IMR-90 (cell line): ENCODE data around the gene TENM4. TPM values are rescaled to one million over a fixed set of nuclear protein-coding genes. Genes with fewer than 3 reads are reported as not detected.

Source experiments
- ATAC-seq: fragments of 200-7000 bp; cut with Tn5 transposase; 2 replicates; pipeline ENCODE4 v1.9.1; 2020; ENCODE audit warnings: low read depth, mild to moderate bottlenecking, moderate library complexity
- BruUV-seq: library from RNA; stranded (reverse); fragments of 400-500 nt; replicated peaks from 2 replicates; lab custom pipeline; 2021; lab: Mats Ljungman, UMichigan
- CTCF ChIA-PET: fragments of 300-600 bp; formaldehyde crosslinking; extraction: SDS; loops from one replicate; lab custom pipeline; 2021; ENCODE audit warnings: antibody characterized with exemption; lab: Yijun Ruan, JAX
- POLR2A ChIA-PET: fragments of 300-600 bp; sonication (Branson Sonifier 250); formaldehyde crosslinking; loops from one replicate; lab custom pipeline; 2022; ENCODE audit warnings: antibody characterized with exemption; ENCODE audit not compliant: unreplicated experiment; lab: Charles Lee
- DNase-seq: peaks from one replicate; pipeline ENCODE4 v3.0.0; 2013
- H2AFZ ChIP-seq: replicated peaks from 2 replicates; pipeline ENCODE3; 2013; ENCODE audit warnings: low read length, mild to moderate bottlenecking; ENCODE audit not compliant: poor library complexity
- H2AK5ac ChIP-seq: 2 replicates; pipeline ENCODE4 v1.6.1; 2013; ENCODE audit warnings: low read depth, low read length, inconsistent platforms
- H2AK9ac ChIP-seq: replicated peaks from 2 replicates; pipeline ENCODE3; 2013; ENCODE audit warnings: mild to moderate bottlenecking, low read depth, low read length, moderate library complexity; ENCODE audit not compliant: poor library complexity
- H2BK120ac ChIP-seq: 2 replicates; pipeline ENCODE4 v1.6.1; 2013; ENCODE audit warnings: low read depth, low read length, inconsistent platforms
- H2BK15ac ChIP-seq: 3 replicates; pipeline ENCODE4 v1.6.1; 2013; ENCODE audit warnings: low read depth, low read length, inconsistent platforms
- H2BK20ac ChIP-seq: 2 replicates; pipeline ENCODE4 v1.6.1; 2013; ENCODE audit warnings: low read depth, mild to moderate bottlenecking, inconsistent platforms, low read length, moderate library complexity
- H2BK5ac ChIP-seq: 2 replicates; pipeline ENCODE4 v1.6.1; 2013; ENCODE audit warnings: mild to moderate bottlenecking, low read depth, low read length, inconsistent platforms; ENCODE audit not compliant: poor library complexity, severe bottlenecking
- H3K14ac ChIP-seq: replicated peaks from 2 replicates; pipeline ENCODE4 v1.6.1; 2013; ENCODE audit warnings: low read depth, low read length, inconsistent platforms
- H3K18ac ChIP-seq: 2 replicates; pipeline ENCODE4 v1.6.1; 2013; ENCODE audit warnings: low read depth, low read length, control low read depth
- H3K23ac ChIP-seq: 2 replicates; pipeline ENCODE4 v1.6.1; 2013; ENCODE audit warnings: low read depth, low read length, inconsistent platforms
- H3K27ac ChIP-seq: 2 replicates; pipeline ENCODE4 v1.5.1; 2013; ENCODE audit warnings: mild to moderate bottlenecking, control low read depth, low read length; ENCODE audit not compliant: insufficient read depth
- H3K27me3 ChIP-seq: 2 replicates; pipeline ENCODE4 v1.6.1; 2013; ENCODE audit warnings: low read length; ENCODE audit not compliant: control insufficient read depth, insufficient read depth
- H3K36me3 ChIP-seq: 2 replicates; pipeline ENCODE4 v1.6.1; 2013; ENCODE audit warnings: low read length, mixed read lengths; ENCODE audit not compliant: control insufficient read depth, insufficient read depth
- H3K4ac ChIP-seq: 2 replicates; pipeline ENCODE4 v1.6.1; 2013; ENCODE audit warnings: low read depth, low read length, inconsistent platforms
- H3K4me1 ChIP-seq: 2 replicates; pipeline ENCODE4 v1.6.1; 2013; ENCODE audit warnings: low read length, mixed read lengths; ENCODE audit not compliant: control insufficient read depth, insufficient read depth
- H3K4me2 ChIP-seq: 2 replicates; pipeline ENCODE4 v1.6.1; 2013; ENCODE audit warnings: low read depth, mild to moderate bottlenecking, control low read depth, low read length, moderate library complexity
- H3K4me3 ChIP-seq: 2 replicates; pipeline ENCODE4 v1.5.1; 2013; ENCODE audit warnings: low read depth, mild to moderate bottlenecking, control low read depth, low read length, moderate library complexity; ENCODE audit not compliant: insufficient read depth
- H3K56ac ChIP-seq: 2 replicates; pipeline ENCODE4 v1.6.1; 2013; ENCODE audit warnings: low read length, inconsistent platforms; ENCODE audit not compliant: insufficient read depth; ENCODE audit errors: extremely low read depth
- H3K79me1 ChIP-seq, 2 experiments: 2 replicates each; pipeline ENCODE4 v1.6.1; 2013; ENCODE audit warnings: low read length in 2 of 2, inconsistent platforms in 1 of 2, low read depth in 1 of 2
- H3K9ac ChIP-seq: 2 replicates; pipeline ENCODE4 v1.6.1; 2013; ENCODE audit warnings: low read depth, low read length, control low read depth
- H3K9me1 ChIP-seq: 2 replicates; pipeline ENCODE4 v1.6.1; 2013; ENCODE audit warnings: low read length, inconsistent platforms; ENCODE audit not compliant: insufficient read depth
- H3K9me3 ChIP-seq: 2 replicates; pipeline ENCODE4 v1.6.1; 2013; ENCODE audit warnings: low read length; ENCODE audit not compliant: control insufficient read depth, insufficient read depth
- H4K20me1 ChIP-seq: 2 replicates; pipeline ENCODE4 v1.6.1; 2013; ENCODE audit warnings: low read length, inconsistent platforms; ENCODE audit not compliant: insufficient read depth
- H4K5ac ChIP-seq: 2 replicates; pipeline ENCODE4 v1.6.1; 2013; ENCODE audit warnings: mild to moderate bottlenecking, low read depth, low read length, control low read depth
- H4K8ac ChIP-seq, 2 experiments: 2 replicates each; pipeline ENCODE4 v1.6.1; 2013; ENCODE audit warnings: low read depth in 2 of 2, low read length in 2 of 2, control low read depth in 1 of 2, inconsistent platforms in 1 of 2
- H4K91ac ChIP-seq: 2 replicates; pipeline ENCODE4 v1.6.1; 2013; ENCODE audit warnings: low read depth, low read length, inconsistent platforms; ENCODE audit not compliant: insufficient read depth
- CEBPB ChIP-seq: IDR thresholded peaks from 2 replicates; pipeline ENCODE4 v1.6.1; 2012; ENCODE audit warnings: low read depth, low read length, improper control_type of control experiment
- MAFK ChIP-seq: IDR thresholded peaks from 2 replicates; pipeline ENCODE4 v1.6.1; 2012; ENCODE audit warnings: low read depth, low read length, improper control_type of control experiment
- MAZ ChIP-seq: IDR thresholded peaks from 2 replicates; pipeline ENCODE4 v1.6.1; 2012; ENCODE audit warnings: low read depth, mild to moderate bottlenecking, low read length, improper control_type of control experiment, moderate library complexity, borderline replicate concordance
- MXI1 ChIP-seq: IDR thresholded peaks from 2 replicates; pipeline ENCODE4 v1.6.1; 2012; ENCODE audit warnings: low read depth, mild to moderate bottlenecking, low read length, moderate library complexity, borderline replicate concordance
- POLR2A ChIP-seq: IDR thresholded peaks from 2 replicates; pipeline ENCODE4 v1.6.1; 2012; ENCODE audit warnings: mild to moderate bottlenecking, low read depth, low read length
- RAD21 ChIP-seq: IDR thresholded peaks from 2 replicates; pipeline ENCODE4 v1.6.1; 2012; ENCODE audit warnings: low read length, improper control_type of control experiment
- RCOR1 ChIP-seq: IDR thresholded peaks from 2 replicates; pipeline ENCODE4 v1.6.1; 2012; ENCODE audit warnings: mild to moderate bottlenecking, low read length, improper control_type of control experiment; ENCODE audit not compliant: insufficient replicate concordance
- RFX5 ChIP-seq: IDR thresholded peaks from 2 replicates; pipeline ENCODE4 v1.8.0; 2012; ENCODE audit warnings: low read depth, mild to moderate bottlenecking, low read length, moderate library complexity
- dilution Hi-C: fragments of 300-500 bp; cut with HindIII; formaldehyde crosslinking; loops from one replicate; pipeline ENCODE4 v1.14.3; 2018; ENCODE audit warnings: low sequenced_read_pairs; ENCODE audit not compliant: unreplicated experiment
- in situ Hi-C: fragments of 300-500 bp; cut with MboI; formaldehyde crosslinking; loops from 3 replicates; pipeline ENCODE4 v1.14.3; 2019; ENCODE audit warnings: low sequenced_read_pairs, inconsistent platforms, mixed read lengths
- intact Hi-C: fragments of 100-400 bp; cut with micrococcal nuclease; formaldehyde crosslinking; loops from 2 replicates; pipeline ENCODE4 v1.10.0; 2022
- polyA plus RNA-seq, 3 experiments: library from polyadenylated mRNA; depleted of rRNA; stranded (reverse); fragments of >200 nt; gene quantifications; 2 replicates each; pipeline ENCODE4 v1.2.3, GENCODE V29; 2012; ENCODE audit warnings: low replicate concordance in 1 of 3
- total RNA-seq: library from RNA; depleted of rRNA; stranded (reverse); fragments of >200 nt; gene quantifications from 2 replicates; pipeline ENCODE4 v1.2.3, GENCODE V29; 2012
- TF ChIP-seq, protein P1 (sequence below): fragments of 150-350 bp; IDR thresholded peaks from 2 replicates; pipeline ENCODE4 v1.6.1; 2017; ENCODE audit warnings: mild to moderate bottlenecking, antibody characterized with exemption, low read length, low read depth
- TF ChIP-seq, protein P2 (sequence below): conservative IDR thresholded peaks from 2 replicates; pipeline ENCODE4 v1.5.1; 2012; ENCODE audit warnings: mild to moderate bottlenecking, low read depth, low read length, improper control_type of control experiment

The TENM4 gene
- total and polyA plus RNA-seq, 2 of the 4 experiments (the other 2 are of a cell fraction) = 7.4 to 9.0 TPM

DNA sequence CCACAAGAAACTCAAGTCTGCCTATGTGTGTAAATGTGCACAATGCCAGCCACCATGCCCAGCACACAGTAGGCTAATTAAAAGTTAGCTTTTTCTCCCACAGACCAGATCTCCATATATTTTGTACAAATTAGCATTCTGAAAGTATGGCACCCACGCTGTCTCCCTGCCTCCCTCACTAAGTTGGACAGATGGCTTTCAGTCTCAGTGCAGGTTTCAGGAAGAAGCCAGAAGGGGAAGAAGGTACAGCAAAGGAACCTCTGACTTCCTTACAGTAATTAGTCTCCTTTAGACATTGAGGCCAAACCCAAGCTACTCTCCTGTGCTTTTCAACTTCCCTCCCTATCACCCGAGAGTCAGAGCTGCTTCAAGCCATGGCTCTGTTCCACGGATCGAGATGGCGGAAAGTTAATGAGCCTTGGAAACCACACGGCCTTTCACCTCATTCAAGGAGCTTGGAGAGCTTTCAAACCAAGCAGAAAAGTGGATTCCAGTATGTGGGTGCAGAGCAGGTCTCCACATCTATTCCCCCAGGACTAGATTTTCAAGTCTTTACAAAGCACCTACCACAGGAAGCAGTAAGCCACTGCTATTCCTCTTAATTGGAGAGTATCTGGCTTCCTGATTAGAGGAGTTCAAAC, 645.1 kb downstream of the TENM4 start (continued):
- TF ChIP-seq, protein P1, sequence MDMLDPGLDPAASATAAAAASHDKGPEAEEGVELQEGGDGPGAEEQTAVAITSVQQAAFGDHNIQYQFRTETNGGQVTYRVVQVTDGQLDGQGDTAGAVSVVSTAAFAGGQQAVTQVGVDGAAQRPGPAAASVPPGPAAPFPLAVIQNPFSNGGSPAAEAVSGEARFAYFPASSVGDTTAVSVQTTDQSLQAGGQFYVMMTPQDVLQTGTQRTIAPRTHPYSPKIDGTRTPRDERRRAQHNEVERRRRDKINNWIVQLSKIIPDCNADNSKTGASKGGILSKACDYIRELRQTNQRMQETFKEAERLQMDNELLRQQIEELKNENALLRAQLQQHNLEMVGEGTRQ = no peak

DNA sequence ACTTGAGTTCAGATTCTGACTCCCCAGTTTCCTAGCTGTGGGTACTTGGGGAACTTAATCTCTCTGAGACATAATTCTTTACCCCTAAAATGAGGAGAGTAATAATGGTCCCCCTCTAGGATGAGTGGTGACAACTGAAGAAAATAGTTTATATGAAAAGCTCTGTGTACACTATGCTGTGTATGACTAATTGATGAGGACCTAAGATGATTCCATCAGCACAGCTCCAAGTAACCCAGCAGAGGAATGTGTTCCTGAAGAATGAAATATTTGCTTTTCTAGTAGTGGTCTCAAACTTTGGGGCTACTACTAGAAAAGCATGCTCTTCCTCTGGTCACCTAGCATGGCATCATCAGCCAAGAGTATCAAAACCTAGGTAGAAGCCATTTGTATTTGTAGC, 648.9 kb downstream of the TENM4 start:
- intact Hi-C loops = loop anchor here (10.0 kb wide), 3 partner anchors 263 to 453 kb away; no protein-coding TSS in a partner anchor
- peak overlapping the region; percentile 92 for H3K27ac ChIP-seq
- TF ChIP-seq CEBPB (no peak), RFX5 (no peak), MAZ (no peak), POLR2A (no peak), MXI1 (no peak), MAFK (no peak), RCOR1 (no peak), RAD21 (no peak)
- TF ChIP-seq, protein P1 = no peak
- TF ChIP-seq, protein P2, sequence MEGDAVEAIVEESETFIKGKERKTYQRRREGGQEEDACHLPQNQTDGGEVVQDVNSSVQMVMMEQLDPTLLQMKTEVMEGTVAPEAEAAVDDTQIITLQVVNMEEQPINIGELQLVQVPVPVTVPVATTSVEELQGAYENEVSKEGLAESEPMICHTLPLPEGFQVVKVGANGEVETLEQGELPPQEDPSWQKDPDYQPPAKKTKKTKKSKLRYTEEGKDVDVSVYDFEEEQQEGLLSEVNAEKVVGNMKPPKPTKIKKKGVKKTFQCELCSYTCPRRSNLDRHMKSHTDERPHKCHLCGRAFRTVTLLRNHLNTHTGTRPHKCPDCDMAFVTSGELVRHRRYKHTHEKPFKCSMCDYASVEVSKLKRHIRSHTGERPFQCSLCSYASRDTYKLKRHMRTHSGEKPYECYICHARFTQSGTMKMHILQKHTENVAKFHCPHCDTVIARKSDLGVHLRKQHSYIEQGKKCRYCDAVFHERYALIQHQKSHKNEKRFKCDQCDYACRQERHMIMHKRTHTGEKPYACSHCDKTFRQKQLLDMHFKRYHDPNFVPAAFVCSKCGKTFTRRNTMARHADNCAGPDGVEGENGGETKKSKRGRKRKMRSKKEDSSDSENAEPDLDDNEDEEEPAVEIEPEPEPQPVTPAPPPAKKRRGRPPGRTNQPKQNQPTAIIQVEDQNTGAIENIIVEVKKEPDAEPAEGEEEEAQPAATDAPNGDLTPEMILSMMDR = no peak

More for the DNA sequence above, 648.9 kb downstream of the TENM4 start:
- Histone ChIP-seq H3K4me2 (peak overlapping the region; percentile 12; the same call in 1 of the 2 replicates), H2BK20ac (peak overlapping the region; percentile 90), H3K56ac (0 out of 2 replicates have a peak overlapping the region, but pooled peaks have one; percentile 23), H3K9me3 (no peaks in the 10 kb centered on the region), H2AK5ac (peak overlapping the region; percentile 96; the same call in 1 of the 2 replicates), H2AK9ac (no peak overlapping the region), H3K9ac (no peak overlapping the region), H3K18ac (peak overlapping the region; percentile 98), H2AFZ (no peak overlapping the region), H4K91ac (peak overlapping the region; percentile 67), H3K36me3 (peaks cover 8% of the 10 kb centered on the region; the same call in 1 of the 2 replicates), H4K8ac (peak overlapping the region; percentile 70 to 72; a peak in 3 of 4 replicates), H3K4ac (peak overlapping the region; percentile 81), H2BK5ac (peak overlapping the region; percentile 66), H3K14ac (peak overlapping the region; percentile 67), H3K9me1 (peaks cover 26% of the 10 kb centered on the region), H2BK120ac (peak overlapping the region; percentile 89), H3K23ac (peak overlapping the region; percentile 84), H2BK15ac (peak overlapping the region; percentile 75; the same call in 2 of the 3 replicates), H4K20me1 (no peaks in the 10 kb centered on the region), H3K4me3 (no peak overlapping the region), H3K27me3 (no peaks in the 10 kb centered on the region), H3K4me1 (peaks cover 34% of the 10 kb centered on the region), H3K79me1 (peaks cover 0 to 5% of the 10 kb centered on the region in 2 experiments; a peak in 1 of 4 replicates), H4K5ac (peak overlapping the region; percentile 99)
- in situ Hi-C loops (loop anchor here (10.0 kb wide), 1 partner anchor 443 kb away; no protein-coding TSS in a partner anchor), dilution Hi-C loops (no loop called here)
- peak; percentile 69 for ATAC-seq
- BruUV-seq = no TSS peak
- POLR2A ChIA-PET = no interaction called here
- CTCF ChIA-PET = interaction anchor here (0.6 to 1.3 kb wide), 2 partner anchors 83 to 146 kb away, joined by 5 to 8 read pairs; no protein-coding TSS in a partner anchor
- DNase-seq = peak; percentile 52
